IPS-18c (cell line): Measurements from ENCODE around the gene MSI1.
A peak's percentile ranks its signal among the peaks of the same experiment; 100 is the strongest.
"Not testable (repeated sequence)": the region's sequence is repeated elsewhere in the genome, so short reads cannot be mapped to it uniquely, and the experiment has no call there.

Source experiments
- H3K4me3 ChIP-seq: 2 replicates; pipeline ENCODE4 v1.7.0; 2013; ENCODE audit warnings: low read depth, mild to moderate bottlenecking, low read length, moderate library complexity; ENCODE audit not compliant: insufficient read depth
- H3K9me3 ChIP-seq: one replicate; pipeline ENCODE4 v1.6.1; 2013; ENCODE audit warnings: mild to moderate bottlenecking, low read length, moderate library complexity; ENCODE audit not compliant: control insufficient read depth, insufficient read depth

Gene MSI1

DNA sequence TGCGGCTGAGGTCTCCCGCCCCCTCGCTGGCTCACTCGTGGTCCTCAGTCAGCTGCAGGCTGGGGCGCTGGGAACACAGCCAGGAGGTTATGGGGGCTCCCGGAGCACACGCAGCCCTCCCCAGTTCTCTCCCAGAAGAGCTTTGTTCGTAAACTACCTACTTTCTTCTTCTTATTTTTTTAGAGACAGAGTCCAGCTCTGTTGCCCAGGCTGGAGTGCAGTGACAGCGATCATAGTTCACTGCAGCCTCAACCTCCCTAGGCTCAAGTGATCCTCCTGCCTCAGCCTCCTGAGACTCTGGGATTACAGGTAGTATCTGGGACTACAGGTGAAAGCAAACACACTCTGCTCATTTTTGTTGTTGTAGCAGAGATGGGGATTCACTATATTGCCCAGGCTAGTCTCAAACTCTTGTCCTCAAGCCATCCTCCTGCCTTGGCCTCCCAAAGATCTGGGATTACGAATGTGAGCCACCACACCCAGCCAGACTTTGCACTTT, 25.9 kb downstream of the MSI1 start:
- Histone ChIP-seq H3K9me3 (peaks cover 1% of the 10 kb centered on the region), H3K4me3 (no peak overlapping the region)

DNA sequence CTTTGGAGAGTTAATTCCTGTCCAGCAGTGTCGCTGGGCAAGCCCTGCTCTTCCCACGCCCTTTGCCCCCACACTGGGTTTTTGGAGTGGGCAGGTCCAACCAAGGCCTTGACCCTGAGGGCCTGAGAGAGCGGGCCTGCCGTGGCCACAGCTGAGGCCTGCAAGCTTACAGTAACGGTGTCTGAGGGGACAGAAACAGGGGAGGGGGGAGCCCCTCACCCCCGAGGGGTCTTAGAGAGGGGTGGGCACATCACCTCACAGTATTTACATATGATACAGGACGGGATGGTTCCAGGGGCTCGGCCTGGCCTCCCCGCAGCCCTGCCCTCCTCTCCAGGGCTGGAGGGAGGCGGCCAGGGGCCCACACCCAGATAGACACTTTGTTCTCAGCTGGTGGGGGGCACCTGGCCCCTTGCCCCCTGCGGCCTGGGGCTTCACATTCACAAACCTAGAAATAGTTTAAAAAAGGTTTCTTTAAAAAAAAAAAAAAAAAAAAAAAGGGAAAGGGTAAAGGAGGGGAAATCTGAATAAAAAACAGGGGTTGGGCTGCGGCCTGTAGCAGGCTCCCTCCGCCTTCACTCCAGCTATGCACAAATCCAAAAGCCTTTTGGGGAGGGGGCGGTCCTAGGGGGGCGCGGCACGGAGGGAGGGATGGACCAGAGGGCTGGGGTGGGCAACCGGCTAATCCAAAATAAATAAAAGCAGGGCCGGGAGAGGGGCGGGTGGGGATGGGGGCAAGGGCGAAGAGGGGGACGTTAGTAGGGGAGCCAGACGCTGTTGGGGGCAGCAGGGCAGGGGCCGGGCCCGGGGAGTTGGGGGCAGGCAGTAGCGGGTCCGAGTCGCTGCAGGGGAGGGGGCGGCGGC, 26.6 kb downstream of the MSI1 start:
- Histone ChIP-seq H3K4me3 (no peak overlapping the region), H3K9me3 (peaks cover 7% of the 10 kb centered on the region)

DNA sequence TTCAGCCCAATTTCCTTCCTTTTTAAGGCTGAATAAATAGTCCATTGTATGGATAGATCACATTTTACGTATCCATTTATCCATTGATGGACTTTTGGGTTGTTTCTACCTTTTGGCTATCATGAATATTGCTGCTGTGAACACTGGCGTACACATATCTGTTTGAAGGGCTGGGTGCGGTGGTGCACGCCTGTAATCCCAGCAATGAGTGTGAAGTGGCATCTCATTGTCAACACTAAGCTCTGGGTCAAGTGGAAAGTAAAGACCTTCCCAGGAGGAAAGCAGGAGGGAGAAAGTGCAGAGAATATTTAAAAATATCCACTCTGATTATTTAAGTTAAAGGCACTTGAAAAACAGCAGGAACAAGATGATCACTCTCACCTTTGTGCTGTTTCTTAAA, 29.7 kb downstream of the MSI1 start:
- H3K4me3 ChIP-seq: no peak overlapping the region
- H3K9me3 ChIP-seq: peaks cover 11% of the 10 kb centered on the region

DNA sequence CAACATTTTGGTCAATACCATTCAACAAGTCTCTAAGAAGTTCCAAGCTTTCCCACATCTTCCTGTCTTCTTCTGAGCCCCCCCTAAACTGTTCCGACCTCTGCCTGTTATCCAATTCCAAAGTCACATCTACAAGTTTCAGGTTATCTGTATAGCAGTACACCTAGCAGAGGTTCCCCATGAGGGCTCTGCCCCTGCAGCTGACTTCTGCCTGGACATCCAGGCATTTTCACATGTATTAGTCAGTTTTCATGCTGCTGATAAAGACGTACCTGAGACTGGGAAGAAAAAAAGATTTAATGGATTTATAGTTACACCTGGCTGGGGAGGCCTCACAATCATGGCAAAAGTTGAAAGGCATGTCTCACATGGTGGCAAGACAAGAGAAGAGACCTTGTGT, 31.2 kb downstream of the MSI1 start:
- H3K9me3 ChIP-seq: peaks cover 11% of the 10 kb centered on the region
- H3K4me3 ChIP-seq: no peak overlapping the region

DNA sequence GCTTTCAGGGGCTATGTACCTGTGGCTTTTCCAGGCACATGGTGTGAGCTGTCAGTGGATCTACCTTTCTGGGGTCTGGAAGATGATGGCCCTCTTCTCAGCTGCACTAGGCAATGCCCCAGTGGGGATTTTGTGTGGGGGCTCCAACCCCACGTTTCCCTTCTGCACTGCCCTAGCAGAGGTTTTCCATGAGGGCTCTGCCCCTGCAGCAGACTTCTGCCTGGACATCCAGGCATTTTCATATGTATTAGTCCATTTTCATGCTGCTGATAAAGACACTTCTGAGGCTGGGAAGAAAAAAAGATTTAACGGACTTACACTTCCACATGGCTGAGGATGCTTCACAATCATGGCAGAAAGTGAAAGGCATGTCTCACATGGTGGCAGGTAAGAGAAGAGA, 32.6 kb downstream of the MSI1 start:
- H3K4me3 ChIP-seq: not testable (repeated sequence)

DNA sequence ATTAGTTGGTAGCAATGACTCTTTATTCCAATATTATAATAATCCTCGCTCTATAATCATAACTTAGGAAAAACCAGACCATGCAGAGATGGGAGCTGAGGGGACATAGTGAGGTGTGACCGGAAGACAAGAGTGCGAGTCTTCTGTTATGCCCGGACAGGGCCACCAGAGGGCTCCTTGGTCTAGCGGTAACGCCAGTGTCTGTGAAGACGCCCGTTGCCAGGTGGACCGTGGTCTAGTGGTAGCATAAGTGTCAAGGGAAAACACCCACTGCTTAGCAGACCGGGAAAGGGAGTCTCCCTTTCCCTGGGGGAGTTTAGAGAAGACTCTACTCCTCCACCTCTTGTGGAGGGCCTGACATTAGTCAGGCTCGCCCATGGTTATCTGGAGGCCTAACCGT, 33.5 kb downstream of the MSI1 start:
- peaks cover 11% of the 10 kb centered on the region for H3K9me3 ChIP-seq
- H3K4me3 ChIP-seq: not testable (repeated sequence)

More for the DNA sequence above, 32.6 kb downstream of the MSI1 start:
- H3K9me3 ChIP-seq: peaks cover 11% of the 10 kb centered on the region

DNA sequence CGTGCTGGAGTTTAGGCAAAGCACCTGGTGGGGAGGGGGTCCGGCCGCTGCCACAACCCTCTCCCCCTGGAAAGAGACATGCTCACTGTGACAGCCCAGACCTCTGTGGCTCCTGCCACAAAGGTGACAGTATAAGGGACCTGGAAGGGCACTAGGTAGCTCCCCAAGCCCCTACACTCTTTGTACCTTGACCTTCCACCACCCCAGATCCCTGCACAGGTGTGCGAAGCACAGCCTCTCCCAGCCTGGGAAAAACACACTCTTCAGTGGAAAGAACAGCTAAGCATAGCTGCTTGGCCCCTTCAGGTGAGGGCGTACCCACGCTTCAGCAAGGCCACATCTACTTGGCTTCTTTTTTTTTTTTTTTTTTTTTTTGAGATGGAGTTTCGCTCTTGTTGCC, 36.4 kb downstream of the MSI1 start:
- no peak overlapping the region for H3K4me3 ChIP-seq
- peaks cover 5% of the 10 kb centered on the region for H3K9me3 ChIP-seq

DNA sequence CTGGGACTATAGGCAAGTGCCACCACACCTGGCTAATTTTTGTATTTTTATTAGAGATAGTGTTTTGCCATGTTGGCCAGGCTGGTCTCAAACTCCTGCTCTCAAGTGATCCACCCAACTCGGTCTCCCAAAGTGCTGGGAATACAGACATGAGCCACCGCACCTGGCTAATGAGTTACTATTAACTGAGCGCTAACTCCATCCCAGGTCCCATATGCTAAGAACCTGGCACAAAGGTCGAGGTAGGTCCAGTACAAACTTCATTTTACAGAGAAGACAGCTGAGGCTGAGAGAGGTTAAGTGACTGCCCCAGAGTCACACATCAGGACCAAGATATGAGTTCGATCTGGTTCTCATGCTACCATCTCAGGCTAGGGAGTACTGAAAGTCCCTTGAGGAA, 36.9 kb downstream of the MSI1 start:
- H3K9me3 ChIP-seq: peaks cover 2% of the 10 kb centered on the region
- no peak overlapping the region for H3K4me3 ChIP-seq

DNA sequence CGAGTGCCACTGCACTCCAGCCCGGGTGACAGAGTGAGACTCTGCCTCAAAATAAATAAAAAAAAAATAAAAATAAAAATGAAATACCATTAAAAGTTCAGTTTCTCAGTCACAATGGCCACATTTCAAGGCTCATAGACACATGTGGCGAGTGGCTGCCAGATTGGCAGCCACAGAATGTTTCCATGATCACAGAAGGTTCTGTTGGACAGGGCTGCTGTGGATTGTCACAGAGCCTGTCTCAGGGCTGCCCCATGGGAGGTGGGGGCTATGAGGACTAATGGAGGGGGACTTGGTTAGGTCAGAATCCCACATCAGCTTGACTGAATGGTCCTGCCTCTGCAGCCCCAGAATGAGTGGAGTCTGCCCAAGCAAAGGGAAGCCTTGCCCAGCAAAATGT, 37.6 kb downstream of the MSI1 start:
- no peaks in the 10 kb centered on the region for H3K9me3 ChIP-seq
- no peak overlapping the region for H3K4me3 ChIP-seq

DNA sequence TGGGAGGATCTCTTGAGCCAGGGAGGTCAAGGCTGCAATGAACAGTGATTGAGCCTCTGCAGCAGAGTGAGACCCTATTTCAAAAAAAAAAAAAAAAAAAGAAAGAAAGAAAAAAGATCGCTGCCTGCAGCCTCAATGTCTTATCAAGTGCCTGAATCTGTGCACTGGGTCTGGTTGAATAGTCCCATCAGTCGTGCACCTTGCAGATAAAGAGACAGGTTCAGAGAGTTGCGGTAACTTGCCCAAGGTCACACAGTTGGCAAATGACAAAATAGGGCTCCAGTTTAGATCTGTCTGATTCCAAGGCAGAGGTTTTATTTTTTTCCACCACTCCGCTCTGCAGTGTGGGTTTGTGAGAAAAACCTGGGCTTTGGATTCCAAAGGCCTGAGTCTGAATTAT, 40.7 kb downstream of the MSI1 start:
- Histone ChIP-seq H3K4me3 (no peak overlapping the region), H3K9me3 (no peaks in the 10 kb centered on the region)

DNA sequence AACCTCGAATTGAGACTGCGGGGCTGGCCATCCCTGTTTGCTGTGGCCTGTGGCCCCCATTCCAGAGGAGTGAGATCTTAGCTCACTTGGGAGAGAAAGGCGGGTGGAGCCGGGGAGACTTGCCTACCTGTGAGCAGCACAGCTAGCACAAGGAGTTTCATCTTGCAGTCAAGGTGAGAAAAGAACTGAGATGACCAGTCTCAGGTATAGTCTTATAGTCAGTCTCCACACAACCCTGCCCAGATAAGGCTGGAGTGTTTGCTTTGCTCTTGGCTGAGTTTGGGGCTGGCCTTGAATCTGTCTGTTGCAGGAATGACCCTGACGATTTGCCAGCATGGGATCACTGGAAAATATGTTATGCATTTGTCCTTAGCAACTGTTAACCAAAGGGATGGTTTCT, 41.4 kb downstream of the MSI1 start, which contains the start of gene PLA2G1B:
Gene PLA2G1B (minus strand): TSS at position 187 of the 400 bp plus-strand sequence. CDS start 26 bp downstream, at position 161.
- H3K4me3 ChIP-seq: no peak within 1 kb of the TSS
- no peaks in the 10 kb centered on the region for H3K9me3 ChIP-seq

DNA sequence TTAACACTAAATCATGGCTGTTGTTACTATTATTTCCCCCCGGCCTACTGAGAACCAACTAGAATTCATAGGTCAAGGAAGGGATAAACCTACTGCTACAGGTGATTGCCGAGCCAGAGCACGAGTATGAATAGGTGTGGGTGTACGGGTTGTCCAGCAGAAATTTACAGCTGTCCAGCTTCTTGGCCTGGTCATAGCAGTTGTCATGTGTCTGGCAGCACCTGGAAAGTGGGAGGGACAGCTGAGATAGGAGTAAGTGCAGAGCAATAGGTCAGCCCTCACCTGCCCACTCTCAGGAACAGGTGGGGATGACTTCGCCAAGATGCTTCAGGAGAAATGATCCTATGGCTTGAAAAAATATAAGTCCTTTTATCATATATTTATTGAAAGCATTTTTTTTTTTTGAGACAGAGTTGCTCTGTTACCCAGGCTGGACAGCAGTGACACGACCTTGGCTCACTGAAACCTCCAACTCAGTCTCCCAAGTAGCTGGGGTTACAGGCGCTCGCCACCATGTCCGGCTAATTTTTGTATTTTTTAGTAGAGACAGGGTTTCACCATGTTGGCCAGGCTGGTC, 44.0 kb downstream of the MSI1 start:
- H3K9me3 ChIP-seq: no peaks in the 10 kb centered on the region
- no peak overlapping the region for H3K4me3 ChIP-seq

DNA sequence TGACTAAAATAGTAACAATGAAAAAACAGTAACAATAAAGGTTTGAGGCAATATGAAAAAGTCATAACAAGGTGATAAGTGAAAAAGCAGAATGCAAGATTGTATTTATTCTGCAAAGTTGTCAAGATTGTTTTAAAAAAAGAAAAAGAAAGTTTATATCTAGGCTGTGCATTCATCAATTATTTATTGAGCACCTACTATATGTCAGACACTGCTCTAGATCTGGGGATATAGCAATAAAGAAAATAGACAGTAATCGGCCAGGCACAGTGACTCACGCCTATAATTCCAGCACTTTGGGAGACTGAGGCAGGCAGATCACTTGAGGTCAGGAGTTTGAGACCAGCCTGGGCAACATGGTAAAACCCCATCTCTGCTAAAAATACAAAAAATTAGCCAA, 45.2 kb downstream of the MSI1 start:
- H3K9me3 ChIP-seq: no peaks in the 10 kb centered on the region
- no peak overlapping the region for H3K4me3 ChIP-seq

DNA sequence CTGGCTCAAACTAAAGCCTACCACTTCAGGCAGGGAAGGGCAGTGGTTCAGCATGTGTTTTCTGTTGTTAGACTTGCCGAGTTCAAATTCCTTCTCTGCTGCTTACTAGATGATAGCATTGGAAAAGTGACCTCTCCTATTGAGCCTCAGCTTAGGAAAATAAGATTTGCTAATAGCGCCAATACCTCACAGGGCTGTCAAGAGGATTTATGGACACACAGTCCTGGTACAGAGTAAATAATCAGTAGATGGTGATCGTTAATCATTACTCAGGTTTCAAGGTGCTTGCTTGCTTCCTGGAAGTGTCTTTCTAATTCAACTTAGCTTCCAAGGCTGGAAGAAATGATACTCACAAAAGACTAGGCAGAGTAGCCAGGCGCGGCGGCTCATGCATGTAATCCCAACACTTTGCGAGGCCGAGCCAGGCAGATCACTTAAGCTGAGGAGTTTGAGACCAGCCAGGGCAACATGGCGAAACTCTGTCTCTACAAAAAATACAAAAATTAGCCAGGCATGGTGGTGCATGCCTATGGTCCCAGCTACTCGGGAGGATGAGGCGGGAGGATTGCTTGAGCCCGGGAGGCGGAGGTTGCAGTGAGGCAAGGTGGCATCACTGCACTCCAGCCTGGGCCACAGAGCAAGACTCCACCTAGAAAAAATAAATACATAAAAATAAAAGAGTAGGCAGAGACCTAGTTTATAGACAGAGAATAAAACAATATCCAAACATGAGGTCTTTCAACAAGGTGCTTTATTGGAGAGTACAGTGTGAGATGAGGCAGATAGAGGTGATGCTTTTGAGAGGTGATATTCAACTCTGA, 47.4 kb downstream of the MSI1 start:
- no peak overlapping the region for H3K4me3 ChIP-seq
- no peaks in the 10 kb centered on the region for H3K9me3 ChIP-seq

DNA sequence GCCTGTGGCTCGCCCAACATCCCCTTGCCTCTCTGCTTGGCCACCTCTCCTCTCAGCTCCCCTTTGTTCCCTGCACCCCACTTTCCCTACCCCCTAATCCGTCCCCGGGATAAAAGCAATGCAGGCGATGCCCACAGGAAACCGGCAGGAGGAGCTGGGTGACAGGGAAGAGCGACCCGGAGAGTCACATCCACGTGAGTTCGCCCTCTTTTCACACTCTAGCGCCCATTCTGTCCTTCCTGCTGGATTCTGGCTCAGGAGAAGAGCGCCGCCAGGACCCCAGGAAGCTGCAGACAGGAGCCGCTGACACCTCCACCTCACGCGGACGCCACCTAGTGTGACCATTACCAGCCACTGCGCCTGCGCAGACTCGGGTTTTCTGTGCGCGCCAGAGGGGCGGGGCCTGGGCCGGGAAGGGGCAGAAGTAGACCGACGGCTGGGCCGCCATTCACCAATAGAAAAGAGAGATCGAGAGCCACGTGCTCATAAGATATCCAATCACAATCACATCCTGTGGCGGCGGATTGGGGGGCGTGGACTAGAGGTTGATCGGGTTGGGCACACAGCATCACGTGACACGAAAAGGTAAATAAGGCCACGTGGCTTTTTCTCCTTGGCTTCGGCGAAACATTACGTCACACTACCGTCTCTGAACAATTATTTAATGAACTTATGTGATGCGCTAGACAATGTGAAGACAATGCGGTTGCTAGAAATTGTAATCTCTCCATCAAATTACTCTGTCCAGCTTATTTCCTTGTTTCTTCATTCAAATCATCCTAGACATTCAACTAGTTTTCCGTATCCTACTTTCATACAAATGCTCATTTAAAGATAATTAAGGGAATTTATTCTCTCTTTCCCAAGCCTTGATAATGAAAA, 51.5 kb downstream of the MSI1 start:
- Histone ChIP-seq H3K4me3 (peak overlapping the region; percentile 64), H3K9me3 (no peaks in the 10 kb centered on the region)

DNA sequence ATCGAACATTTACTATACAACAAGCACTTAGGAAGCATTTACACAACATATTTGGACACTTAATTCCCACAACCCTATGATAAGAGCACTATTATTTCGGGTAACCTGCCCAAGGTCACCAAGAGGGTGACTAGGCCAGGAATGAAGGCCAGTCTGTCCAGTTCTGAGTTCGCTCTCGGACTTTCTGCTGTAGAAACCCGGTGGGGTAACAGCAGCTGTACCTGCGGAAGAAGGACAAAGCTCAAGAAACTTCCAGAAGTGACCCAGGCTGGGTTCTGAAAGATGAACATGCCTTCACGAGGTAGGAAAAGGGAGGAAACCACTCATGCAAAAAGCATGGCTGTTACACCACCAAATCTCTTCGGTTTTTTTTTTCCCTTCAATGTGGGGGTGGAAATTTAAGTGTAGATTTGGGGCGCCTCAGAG, 52.2 kb downstream of the MSI1 start:
- Histone ChIP-seq H3K9me3 (no peaks in the 10 kb centered on the region), H3K4me3 (peak overlapping the region; percentile 64)

DNA sequence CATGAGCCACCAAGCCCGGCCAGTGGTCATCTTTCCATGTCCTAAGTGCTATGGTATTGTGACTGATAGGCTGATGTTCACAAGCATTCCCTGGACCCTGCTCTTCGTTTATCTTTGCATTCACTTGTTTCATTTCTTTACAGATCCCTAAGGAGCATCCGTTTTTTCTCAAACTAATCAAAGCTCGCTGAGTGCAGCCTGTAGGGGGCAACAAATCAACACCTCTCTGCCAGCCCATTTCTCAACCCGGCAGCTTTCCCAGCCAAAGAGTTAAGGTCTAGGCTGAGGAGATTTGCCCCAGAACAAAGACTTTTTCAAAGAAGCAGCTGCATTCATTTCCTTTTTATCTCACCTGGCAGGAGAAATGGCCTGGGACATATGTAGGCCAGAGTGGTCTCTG, 54.7 kb downstream of the MSI1 start:
- Histone ChIP-seq H3K9me3 (no peaks in the 10 kb centered on the region), H3K4me3 (no peak overlapping the region)
